Measurements from ENCODE around the gene MYO3B. TPM values are rescaled to one million over a fixed set of nuclear protein-coding genes. Genes with fewer than 3 reads are reported as not detected.
"Not testable (repeated sequence)": the region's sequence is repeated elsewhere in the genome, so short reads cannot be mapped to it uniquely, and the experiment has no call there.

Gene MYO3B
- total RNA-seq, 2 experiments from 2014 or later = 0.04 to 0.08 TPM

GRCh38 chr2:170265321-170265720, 87.4 kb downstream of the MYO3B start:
- no peak overlapping the region for H3K4me3 Mint-ChIP-seq
- DNase-seq = no peak
- H3K27ac Mint-ChIP-seq = no peak overlapping the region
- H3K4me1 Mint-ChIP-seq = no peaks in the 10 kb centered on the region
- peaks cover under 1% of the 10 kb centered on the region for H3K9me3 Mint-ChIP-seq
- H3K27me3 Mint-ChIP-seq = peaks cover 4% of the 10 kb centered on the region
- H3K36me3 Mint-ChIP-seq = no peaks in the 10 kb centered on the region

DNA sequence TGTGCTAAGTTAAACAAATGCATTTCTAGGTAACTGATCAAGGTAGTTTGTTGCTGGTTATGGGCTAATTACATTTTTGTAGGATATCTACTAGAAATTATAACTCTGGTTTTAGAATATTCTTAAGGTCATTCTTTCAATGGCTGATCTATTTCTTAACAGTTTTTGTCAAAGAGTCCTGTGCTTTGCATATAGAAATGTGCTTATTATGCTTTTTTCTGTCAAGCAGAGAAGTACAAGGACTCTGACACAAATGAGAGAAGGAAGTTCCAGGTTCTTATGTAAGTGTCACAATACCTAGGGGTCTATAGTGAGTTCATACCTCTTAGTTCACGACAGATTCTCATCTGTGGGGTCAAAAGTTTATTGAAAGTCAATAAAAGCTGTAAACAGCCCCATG, 88.4 kb downstream of the MYO3B start:
- Mint-ChIP-seq H3K4me3 (no peak overlapping the region), H3K27me3 (peaks cover 4% of the 10 kb centered on the region), H3K4me1 (no peaks in the 10 kb centered on the region), H3K36me3 (no peaks in the 10 kb centered on the region), H3K9me3 (no peaks in the 10 kb centered on the region), H3K27ac (no peak overlapping the region)
- no peak for DNase-seq

- H3K4me1 Mint-ChIP-seq = no peaks in the 10 kb centered on the region
- no peak overlapping the region for H3K4me3 Mint-ChIP-seq
- H3K27ac Mint-ChIP-seq = no peak overlapping the region
- H3K9me3 Mint-ChIP-seq = no peaks in the 10 kb centered on the region
- H3K27me3 Mint-ChIP-seq = peaks cover 4% of the 10 kb centered on the region
- DNase-seq = no peak
- H3K36me3 Mint-ChIP-seq = no peaks in the 10 kb centered on the region
These were observed 89.1 kb downstream of the MYO3B start for GRCh38 chr2:170267071-170267470.

GRCh38 chr2:170270278-170270864, 92.4 kb downstream of the MYO3B start:
- no peaks in the 10 kb centered on the region for H3K9me3 Mint-ChIP-seq
- no peak for DNase-seq
- H3K27me3 Mint-ChIP-seq = peaks cover 8% of the 10 kb centered on the region
- H3K27ac Mint-ChIP-seq = no peak overlapping the region
- no peak overlapping the region for H3K4me3 Mint-ChIP-seq
- no peaks in the 10 kb centered on the region for H3K4me1 Mint-ChIP-seq
- no peaks in the 10 kb centered on the region for H3K36me3 Mint-ChIP-seq

DNA sequence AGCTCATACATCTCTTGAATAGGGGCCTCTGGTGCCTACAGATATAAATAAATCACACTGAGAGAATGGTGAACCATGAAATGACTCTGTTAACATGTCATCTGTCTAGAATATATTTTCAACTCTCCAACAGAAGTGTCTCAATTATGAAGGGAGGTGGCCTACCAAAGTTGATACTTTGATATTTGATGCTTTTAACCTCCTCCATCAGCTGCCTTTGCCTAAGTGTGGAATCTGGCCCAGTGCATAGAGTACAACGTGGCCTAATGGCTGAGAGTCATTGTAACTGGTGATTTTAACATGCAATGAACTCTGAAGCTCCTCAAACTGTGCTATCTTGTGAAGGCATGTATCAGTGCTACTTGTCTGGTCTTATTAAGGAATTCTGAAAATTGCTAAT, 93.4 kb downstream of the MYO3B start:
- no peak for DNase-seq
- no peak overlapping the region for H3K4me3 Mint-ChIP-seq
- no peaks in the 10 kb centered on the region for H3K4me1 Mint-ChIP-seq

DNA sequence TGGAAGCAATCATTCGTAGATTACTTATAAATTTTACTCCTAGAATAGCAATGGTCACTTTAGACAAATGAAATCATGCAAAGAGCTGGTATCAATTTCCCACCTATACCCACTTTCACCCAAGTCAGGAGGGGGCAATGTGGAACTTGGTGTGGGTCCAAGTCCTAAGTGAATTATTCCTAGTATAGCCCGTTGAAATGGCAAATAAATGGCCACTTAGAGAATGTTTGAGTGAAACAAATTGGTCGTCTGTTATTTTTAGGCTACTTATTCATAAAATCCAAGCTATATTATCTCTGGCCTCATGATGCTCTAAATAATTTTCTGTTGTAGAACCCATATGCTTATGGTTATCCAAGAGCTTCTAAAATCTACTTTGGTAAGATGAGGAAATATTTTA, 98.1 kb downstream of the MYO3B start:
- H3K27me3 Mint-ChIP-seq = peaks cover 6% of the 10 kb centered on the region
- no peaks in the 10 kb centered on the region for H3K36me3 Mint-ChIP-seq
- no peaks in the 10 kb centered on the region for H3K9me3 Mint-ChIP-seq
- H3K4me3 Mint-ChIP-seq = no peak overlapping the region
- no peak for DNase-seq
- no peaks in the 10 kb centered on the region for H3K4me1 Mint-ChIP-seq
- H3K27ac Mint-ChIP-seq = no peak overlapping the region

More for the DNA sequence above, 93.4 kb downstream of the MYO3B start:
- Mint-ChIP-seq H3K36me3 (no peaks in the 10 kb centered on the region), H3K27me3 (peaks cover 8% of the 10 kb centered on the region), H3K9me3 (no peaks in the 10 kb centered on the region), H3K27ac (no peak overlapping the region)

DNA sequence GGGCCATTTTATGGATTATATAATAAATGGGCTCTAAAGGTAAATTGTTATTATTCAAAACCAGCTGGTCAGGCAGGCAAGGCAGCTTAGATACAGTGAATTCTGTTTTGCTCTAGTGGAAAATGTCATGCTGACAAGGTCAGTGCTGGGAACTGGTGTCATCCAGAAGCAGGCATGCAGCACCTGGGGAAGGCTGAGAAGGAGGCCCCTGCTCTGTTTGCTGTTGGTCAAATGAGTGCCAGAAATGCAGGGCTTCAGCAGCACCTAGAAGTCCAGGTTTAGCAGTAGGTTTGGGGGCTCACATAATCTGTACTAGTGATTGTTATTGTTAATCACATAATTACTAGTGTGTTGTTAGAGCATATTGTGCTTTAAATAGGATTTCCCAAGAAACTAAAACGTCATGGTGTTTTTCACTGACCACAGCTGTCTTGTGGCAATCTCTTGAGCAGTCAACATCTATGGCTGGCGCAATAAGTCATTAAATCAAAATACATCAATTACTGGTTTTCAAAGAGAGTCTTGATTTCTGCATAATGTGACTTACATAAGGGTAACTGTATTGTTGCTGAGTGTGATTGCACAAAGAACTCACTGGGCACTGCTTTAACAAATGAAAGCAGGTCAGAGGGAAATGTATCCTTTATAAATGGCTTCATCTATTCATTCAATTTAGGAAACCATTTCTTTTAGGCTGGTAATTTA, 99.1 kb downstream of the MYO3B start:
- H3K27me3 Mint-ChIP-seq = peaks cover 11% of the 10 kb centered on the region
- H3K9me3 Mint-ChIP-seq = peaks cover 3% of the 10 kb centered on the region
- H3K4me1 Mint-ChIP-seq = no peaks in the 10 kb centered on the region
- no peak for DNase-seq
- no peak overlapping the region for H3K27ac Mint-ChIP-seq
- H3K36me3 Mint-ChIP-seq = no peaks in the 10 kb centered on the region
- H3K4me3 Mint-ChIP-seq = no peak overlapping the region

DNA sequence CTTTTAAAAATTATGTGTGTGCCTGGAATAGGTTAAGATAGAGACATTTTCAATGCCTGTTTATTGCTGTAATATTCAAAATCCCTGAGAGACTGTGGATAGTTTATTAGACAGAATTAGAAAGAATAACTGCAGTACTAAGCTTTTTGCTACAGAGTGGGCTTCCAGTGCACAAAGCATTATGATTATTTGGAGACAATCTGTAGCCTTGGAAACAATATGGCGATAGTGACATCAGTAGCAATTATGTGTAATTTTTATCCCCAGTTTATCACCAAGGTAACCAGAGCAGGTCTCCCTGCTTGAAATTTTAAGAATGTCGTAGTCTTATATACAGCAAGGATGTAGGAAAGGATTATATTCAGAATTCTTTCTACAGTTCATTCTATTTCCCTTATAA, 100.0 kb downstream of the MYO3B start:
- no peak for DNase-seq
- H3K27ac Mint-ChIP-seq = no peak overlapping the region
- H3K36me3 Mint-ChIP-seq = no peaks in the 10 kb centered on the region
- peaks cover 3% of the 10 kb centered on the region for H3K9me3 Mint-ChIP-seq
- peaks cover 11% of the 10 kb centered on the region for H3K27me3 Mint-ChIP-seq
- H3K4me3 Mint-ChIP-seq = no peak overlapping the region
- no peaks in the 10 kb centered on the region for H3K4me1 Mint-ChIP-seq

GRCh38 chr2:170279615-170280014, 101.7 kb downstream of the MYO3B start:
- not testable (repeated sequence) for DNase-seq, H3K4me3 Mint-ChIP-seq, H3K27ac Mint-ChIP-seq, H3K36me3 Mint-ChIP-seq, H3K4me1 Mint-ChIP-seq, H3K9me3 Mint-ChIP-seq
- H3K27me3 Mint-ChIP-seq = peaks cover 12% of the 10 kb centered on the region

GRCh38 chr2:170282851-170283250, 104.9 kb downstream of the MYO3B start:
- peaks cover 13% of the 10 kb centered on the region for H3K27me3 Mint-ChIP-seq
- no peak for DNase-seq
- H3K4me1 Mint-ChIP-seq = no peaks in the 10 kb centered on the region
- H3K27ac Mint-ChIP-seq = no peak overlapping the region
- no peak overlapping the region for H3K4me3 Mint-ChIP-seq
- H3K9me3 Mint-ChIP-seq = peaks cover 3% of the 10 kb centered on the region
- no peaks in the 10 kb centered on the region for H3K36me3 Mint-ChIP-seq

GRCh38 chr2:170284205-170284604, 106.3 kb downstream of the MYO3B start:
- no peak for DNase-seq
- Mint-ChIP-seq H3K4me1 (no peaks in the 10 kb centered on the region), H3K27ac (no peak overlapping the region), H3K4me3 (no peak overlapping the region), H3K9me3 (peaks cover 3% of the 10 kb centered on the region), H3K36me3 (no peaks in the 10 kb centered on the region), H3K27me3 (peaks cover 18% of the 10 kb centered on the region)

DNA sequence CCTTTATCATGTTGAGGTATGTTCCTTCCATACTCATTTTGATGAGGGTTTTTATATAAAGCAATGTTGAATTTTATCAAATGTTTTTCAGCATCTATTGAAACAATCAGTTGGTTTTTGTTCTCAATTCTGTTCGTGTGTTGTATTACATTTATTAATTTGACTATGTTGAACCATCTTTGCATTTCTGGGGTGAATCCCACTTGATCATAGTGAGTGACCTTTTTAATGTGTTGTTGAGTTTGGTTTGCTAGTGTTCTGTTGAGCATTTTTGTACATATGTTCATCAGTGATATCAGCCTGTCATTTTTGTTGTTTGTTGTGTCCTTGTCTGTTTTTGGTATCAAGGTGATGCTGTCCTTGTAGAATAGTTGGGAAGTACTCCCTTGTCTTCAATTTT, 110.9 kb downstream of the MYO3B start:
- DNase-seq = no peak
- H3K27ac Mint-ChIP-seq = no peak overlapping the region
- H3K27me3 Mint-ChIP-seq = peaks cover 19% of the 10 kb centered on the region
- peaks cover 11% of the 10 kb centered on the region for H3K9me3 Mint-ChIP-seq
- no peak overlapping the region for H3K4me3 Mint-ChIP-seq
- peaks cover 2% of the 10 kb centered on the region for H3K36me3 Mint-ChIP-seq
- no peaks in the 10 kb centered on the region for H3K4me1 Mint-ChIP-seq

GRCh38 chr2:170291474-170291873, 113.5 kb downstream of the MYO3B start:
- H3K4me3 Mint-ChIP-seq = no peak overlapping the region
- peaks cover 12% of the 10 kb centered on the region for H3K9me3 Mint-ChIP-seq
- peaks cover 19% of the 10 kb centered on the region for H3K27me3 Mint-ChIP-seq

GRCh38 chr2:170292415-170292814, 114.5 kb downstream of the MYO3B start:
- Mint-ChIP-seq H3K36me3 (peaks cover 2% of the 10 kb centered on the region), H3K27me3 (peaks cover 19% of the 10 kb centered on the region), H3K9me3 (peaks cover 12% of the 10 kb centered on the region), H3K4me1 (no peaks in the 10 kb centered on the region), H3K27ac (no peak overlapping the region), H3K4me3 (no peak overlapping the region)
- no peak for DNase-seq

More at GRCh38 chr2:170291474-170291873, 113.5 kb downstream of the MYO3B start:
- Mint-ChIP-seq H3K4me1 (no peaks in the 10 kb centered on the region), H3K36me3 (peaks cover 2% of the 10 kb centered on the region), H3K27ac (no peak overlapping the region)
- no peak for DNase-seq

DNA sequence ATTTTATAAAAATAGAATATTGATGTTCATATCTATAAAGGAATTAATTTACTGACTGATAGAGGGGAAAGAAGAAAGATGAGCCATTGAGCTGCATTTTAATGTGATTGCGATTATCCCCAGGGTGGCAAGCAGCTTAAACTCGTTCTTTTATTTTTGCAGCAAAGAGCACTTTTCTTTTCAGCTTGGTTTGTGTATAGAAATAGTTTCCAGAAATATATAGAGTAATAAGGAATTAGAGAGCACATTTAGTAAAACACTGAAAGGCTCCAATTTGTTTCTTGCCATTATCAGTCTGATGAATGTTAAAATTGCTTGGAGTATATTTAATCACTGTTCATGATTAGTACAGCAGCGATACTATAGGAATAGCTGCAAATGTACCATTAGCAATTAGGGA, 119.5 kb downstream of the MYO3B start:
- peaks cover 4% of the 10 kb centered on the region for H3K4me1 Mint-ChIP-seq
- H3K36me3 Mint-ChIP-seq = no peaks in the 10 kb centered on the region
- peaks cover 3% of the 10 kb centered on the region for H3K27me3 Mint-ChIP-seq
- H3K9me3 Mint-ChIP-seq = peaks cover 3% of the 10 kb centered on the region
- no peak overlapping the region for H3K4me3 Mint-ChIP-seq
- no peak overlapping the region for H3K27ac Mint-ChIP-seq
- no peak for DNase-seq

GRCh38 chr2:170298115-170298514, 120.2 kb downstream of the MYO3B start:
- no peak overlapping the region for H3K4me3 Mint-ChIP-seq
- H3K36me3 Mint-ChIP-seq = no peaks in the 10 kb centered on the region
- peaks cover 3% of the 10 kb centered on the region for H3K27me3 Mint-ChIP-seq
- peaks cover 1% of the 10 kb centered on the region for H3K9me3 Mint-ChIP-seq
- DNase-seq = no peak
- H3K27ac Mint-ChIP-seq = no peak overlapping the region
- peaks cover 4% of the 10 kb centered on the region for H3K4me1 Mint-ChIP-seq

All from activated naive CD8-positive, alpha-beta T cell treated with anti-CD3 and anti-CD28 coated beads for 36 hours (primary cell).